T47D (cell line): ENCODE measurements around the gene KDM1B.
"Not testable (repeated sequence)": the region's sequence is repeated elsewhere in the genome, so short reads cannot be mapped to it uniquely, and the experiment has no call there.

Experiments used
- DNase-seq, 2 experiments: peaks; one replicate each; pipeline versions ENCODE4 v3.0.0 to v3.0.0-alpha.2; 2011 to 2012; ENCODE audit warnings: low read depth in 1 of 2, low spot score in 1 of 2
- JUND ChIP-seq: IDR thresholded peaks from 2 replicates; pipeline ENCODE4 v1.6.1; 2012; ENCODE audit warnings: low read depth
- in situ Hi-C: cut with HindIII; loops from 2 replicates; pipeline ENCODE4 v1.10.0; 2016; ENCODE audit warnings: low sequenced_read_pairs, low pct_unique_long_range_greater_than_20kb

KDM1B gene

DNA sequence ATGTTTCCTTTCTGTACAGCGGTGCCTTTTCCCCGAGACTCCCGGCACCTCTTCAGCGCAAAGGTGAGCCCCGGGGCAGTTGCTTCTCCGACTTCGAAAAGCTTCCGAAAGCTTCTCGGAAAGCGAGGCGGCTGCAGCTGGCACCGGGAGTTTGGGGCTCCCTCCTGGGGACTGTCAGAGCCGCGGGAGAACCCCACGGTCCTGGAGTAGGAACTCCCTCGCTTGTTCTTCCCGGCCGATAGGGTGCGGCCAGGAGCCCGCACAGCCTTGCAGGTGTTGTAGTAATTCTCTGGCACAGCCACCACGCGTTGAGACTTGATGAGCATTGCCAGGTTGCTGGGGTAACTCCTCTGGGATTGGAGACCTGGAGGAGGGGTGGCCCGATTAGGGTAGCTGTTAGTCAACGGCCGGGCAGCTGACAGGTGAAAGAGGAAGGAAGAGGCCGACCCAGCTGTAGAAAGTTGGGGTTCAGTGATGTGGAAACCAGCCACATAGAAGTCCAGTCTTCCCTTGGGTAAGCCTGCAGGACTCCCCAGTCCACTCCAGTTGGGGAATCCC, 721 bp downstream of the KDM1B start:
- peak; percentile 86 to 95 for DNase-seq
- no peak for TF ChIP-seq JUND
- in situ Hi-C loops: no loop called here

DNA sequence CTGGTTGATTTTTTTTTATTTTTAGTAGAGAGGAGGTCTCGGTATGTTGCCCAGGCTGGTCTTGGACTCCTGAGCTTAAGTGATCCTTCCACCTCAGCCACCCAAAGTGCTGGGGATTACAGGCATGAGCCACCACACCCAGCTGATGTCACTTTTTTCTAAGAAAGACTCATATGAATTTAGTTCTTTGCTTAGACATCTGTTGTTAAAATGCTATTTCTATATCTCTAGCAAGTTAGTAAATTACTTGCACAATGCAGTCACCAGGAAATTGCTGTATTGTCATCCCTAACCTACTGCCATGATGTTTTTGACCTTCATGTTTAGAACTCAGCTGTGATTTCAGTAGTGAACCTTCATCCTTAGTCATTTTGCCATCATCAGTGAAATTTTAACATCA, 5.7 kb downstream of the KDM1B start:
- in situ Hi-C loops: no loop called here
- no peak for DNase-seq
- TF ChIP-seq JUND: no peak

DNA sequence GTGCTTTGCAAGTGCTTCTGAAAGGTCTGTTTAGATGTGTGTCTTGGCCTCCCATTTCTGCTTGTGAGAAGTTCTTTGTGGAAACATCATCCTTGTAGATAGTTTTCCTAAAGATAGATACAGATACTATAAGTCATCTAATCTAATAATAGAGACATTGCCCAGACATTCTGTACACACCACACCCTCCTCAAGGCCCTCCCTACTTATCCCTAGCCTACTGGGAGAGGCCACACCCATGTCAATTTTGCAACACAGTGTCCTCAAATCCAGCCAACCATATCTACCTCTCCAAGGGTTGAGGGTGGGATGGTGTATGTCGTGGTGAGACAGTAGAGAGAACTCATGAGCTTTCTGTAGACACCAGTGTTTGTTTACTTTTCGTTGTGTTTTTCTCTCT, 6.2 kb downstream of the KDM1B start:
- in situ Hi-C loops: no loop called here
- TF ChIP-seq JUND: no peak
- DNase-seq: no peak

DNA sequence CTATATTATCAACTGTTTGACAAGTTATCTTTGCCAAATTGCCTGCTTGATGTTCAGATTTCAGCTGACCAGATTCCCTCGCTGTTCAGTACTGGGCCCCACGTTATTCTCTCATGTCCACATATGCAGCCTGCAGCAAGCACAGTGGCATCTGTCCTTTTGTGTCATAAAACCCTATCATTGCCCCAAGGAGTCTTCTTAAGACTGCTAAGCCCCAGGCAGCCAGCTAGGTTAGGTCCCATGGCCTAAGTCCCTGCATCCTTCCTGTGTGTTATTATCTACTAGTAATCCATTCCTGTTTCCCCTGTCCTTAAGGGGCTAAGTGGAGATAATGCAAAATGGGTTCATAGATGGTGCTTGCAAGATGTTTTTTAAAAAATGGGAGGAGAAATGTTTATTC, 7.2 kb downstream of the KDM1B start:
- in situ Hi-C loops: no loop called here

DNA sequence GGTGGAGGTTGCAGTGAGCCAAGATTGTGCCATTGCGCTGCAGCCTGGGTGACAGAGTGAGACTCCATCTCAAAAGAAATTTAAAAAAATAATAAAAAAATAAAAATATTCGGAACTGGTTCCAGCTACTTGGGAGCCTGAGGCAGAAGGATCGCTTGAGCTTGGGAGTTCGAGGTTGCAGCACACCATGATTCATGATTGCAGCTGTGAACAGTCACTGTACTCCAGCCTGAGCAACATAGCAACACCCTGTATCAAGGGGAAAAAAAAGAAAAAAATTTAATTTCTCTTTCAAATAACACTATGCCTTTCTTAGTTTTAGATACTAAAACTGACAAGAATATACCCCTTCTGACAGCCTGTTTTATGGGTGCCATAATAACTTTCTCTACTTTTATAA, 10.5 kb downstream of the KDM1B start:
- no peak for TF ChIP-seq JUND
- no peak for DNase-seq
- in situ Hi-C loops: no loop called here

More for the DNA sequence above, 7.2 kb downstream of the KDM1B start:
- TF ChIP-seq JUND: no peak
- no peak for DNase-seq

DNA sequence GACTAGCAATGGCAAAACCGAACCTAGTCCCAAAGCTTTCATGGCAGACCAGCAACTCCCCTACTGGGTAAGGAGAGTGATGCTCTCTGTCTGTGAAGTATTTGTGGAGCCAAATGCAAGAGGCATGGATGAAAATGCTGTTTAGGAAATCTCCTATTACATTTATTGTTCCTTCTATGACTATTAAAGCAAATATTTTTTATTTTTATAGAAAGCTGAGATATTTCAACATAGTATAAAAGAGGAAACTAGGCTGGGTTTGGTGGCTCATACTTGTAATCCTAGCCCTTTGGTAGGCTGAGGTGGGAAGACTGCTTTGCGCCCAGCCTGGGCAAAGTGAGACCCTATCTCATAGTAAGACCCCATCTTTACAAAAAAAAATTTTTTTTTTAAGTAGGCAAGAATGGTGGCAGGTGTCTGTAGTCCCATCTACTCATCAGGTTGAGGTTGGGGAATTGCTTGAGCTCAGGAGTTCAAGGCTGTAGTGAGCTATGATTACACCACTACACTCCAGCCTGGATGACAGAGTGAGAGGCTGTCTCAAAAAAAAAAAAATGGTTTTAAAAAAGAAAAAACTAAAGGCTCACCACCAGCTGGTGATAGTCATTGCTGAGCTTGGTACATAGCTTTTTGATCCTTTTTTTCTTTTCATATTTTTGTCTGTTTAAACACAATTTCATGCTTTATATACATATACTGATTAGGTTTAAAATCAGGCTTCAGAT, 11.3 kb downstream of the KDM1B start:
- TF ChIP-seq JUND: no peak
- in situ Hi-C loops: no loop called here
- DNase-seq: no peak

DNA sequence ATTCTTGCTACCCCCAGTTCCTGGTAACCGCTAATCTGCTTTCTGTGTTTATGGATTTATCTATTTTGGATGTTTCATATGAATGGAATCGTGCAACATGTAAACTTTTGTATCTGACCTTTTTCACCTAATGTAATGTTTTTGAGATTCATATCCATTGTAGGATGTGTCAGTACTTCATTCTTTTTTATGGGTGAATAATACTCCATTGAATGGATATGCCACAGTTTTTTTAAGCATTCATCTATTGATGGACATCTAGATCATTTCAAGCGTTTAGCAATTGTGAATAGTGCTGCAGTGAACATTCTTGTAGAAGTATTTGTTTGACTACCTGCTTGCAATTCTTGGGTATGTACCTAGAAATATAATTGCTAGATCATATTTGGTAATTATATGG, 13.0 kb downstream of the KDM1B start:
- no peak for TF ChIP-seq JUND
- DNase-seq: no peak
- in situ Hi-C loops: no loop called here

DNA sequence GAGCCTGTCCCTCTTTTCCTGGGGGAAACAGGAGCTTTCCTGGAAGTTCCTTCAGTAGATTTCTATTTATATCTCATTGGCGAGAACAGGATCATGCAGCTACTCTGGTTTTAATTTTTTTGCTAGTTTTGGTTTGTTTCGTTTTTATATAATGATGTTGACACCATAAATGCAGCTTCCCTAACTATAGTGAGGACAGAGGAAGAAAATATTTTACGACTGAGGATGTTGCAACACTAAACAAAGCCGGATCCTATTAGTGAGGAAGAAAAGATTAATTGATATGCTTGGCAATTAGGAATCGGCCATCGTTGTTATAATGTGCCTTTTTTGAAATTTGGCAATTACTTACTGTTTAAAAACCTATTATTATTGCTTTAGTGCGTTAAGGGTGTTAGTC, 16.6 kb downstream of the KDM1B start:
- TF ChIP-seq JUND: no peak
- no peak for DNase-seq
- in situ Hi-C loops: no loop called here

DNA sequence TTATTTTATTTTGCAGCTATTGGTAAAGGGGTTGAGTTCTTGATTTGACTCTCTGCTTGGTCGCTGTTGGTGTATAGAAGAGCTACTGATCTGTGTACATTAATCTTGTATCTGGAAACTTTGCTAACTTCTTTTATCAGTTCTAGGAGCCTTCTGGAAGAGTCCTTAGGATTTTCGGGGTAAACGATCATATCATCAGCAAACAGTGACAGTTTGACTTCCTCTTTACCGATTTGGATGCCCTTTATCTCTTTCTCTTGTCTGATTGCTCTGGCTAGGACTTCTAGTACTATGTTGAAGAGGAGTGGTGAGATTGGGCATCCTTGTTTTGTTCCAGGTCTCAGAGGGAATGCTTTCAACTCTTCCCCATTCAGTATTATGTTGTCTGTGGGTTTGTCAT, 21.0 kb downstream of the KDM1B start:
- in situ Hi-C loops, DNase-seq: not testable (repeated sequence)

DNA sequence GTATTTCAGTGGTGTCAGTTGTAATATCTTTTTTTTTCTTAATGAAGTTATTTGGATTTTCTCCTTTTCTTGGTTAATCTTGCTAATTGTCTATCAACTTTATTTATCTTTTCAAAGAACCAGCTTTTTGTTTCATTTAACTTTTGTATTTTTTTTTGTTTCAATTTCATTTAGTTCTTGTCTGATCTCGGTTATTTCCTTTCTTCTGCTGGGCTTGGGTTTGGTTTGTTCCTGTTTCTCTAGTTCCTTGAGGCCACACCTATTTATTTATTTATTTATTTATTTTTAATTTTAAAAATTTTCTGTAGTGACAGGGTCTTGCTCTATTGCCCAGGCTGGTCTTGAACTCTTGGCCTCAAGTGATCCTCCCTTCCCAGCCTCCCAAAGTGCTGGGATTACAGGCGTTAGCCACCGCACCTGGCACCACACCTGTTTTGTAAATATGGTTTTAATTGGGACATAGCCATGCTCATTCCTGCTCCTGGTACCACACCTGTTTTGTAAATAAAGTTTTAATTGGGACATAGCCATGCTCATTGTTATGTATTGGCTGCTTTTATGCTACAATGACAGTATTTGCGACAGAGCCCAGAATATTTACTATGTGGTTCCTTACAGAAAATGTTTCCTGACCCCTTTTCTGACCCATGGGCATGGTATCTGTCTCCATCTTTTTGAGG, 22.2 kb downstream of the KDM1B start:
- no peak for TF ChIP-seq JUND
- in situ Hi-C loops: no loop called here
- DNase-seq: peak in 1 of 2 experiments; percentile 19

DNA sequence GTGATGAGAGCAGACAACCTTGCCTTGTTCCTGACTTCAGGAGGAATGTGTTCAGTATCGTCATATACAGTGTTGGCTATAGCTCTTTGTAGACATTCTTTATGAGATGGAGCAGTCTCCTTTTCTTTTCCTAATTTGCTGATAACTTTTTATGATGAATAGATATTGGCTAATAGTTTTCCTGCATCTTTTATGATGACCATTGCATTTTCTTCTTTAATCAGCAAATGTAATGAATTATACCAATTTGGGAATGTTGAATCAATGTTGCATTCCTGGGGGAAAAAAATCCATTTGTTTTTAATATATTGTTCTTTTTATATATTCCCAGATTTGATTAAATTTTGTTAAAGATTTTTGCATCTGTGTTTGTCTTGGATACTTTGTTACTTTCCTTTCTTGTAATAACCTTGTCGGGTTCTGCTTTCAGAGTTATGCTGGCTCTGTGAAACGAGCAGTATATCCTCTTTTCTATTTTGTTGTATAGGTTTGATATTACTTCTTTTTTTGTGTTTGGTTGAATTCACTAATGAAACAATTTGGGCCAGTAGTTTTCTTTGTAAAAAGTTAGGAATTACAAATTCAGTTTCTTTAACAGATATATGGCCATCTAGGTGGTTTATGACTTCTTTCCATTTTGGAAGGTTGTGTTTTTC, 23.9 kb downstream of the KDM1B start:
- in situ Hi-C loops: no loop called here
- no peak for TF ChIP-seq JUND
- no peak for DNase-seq

DNA sequence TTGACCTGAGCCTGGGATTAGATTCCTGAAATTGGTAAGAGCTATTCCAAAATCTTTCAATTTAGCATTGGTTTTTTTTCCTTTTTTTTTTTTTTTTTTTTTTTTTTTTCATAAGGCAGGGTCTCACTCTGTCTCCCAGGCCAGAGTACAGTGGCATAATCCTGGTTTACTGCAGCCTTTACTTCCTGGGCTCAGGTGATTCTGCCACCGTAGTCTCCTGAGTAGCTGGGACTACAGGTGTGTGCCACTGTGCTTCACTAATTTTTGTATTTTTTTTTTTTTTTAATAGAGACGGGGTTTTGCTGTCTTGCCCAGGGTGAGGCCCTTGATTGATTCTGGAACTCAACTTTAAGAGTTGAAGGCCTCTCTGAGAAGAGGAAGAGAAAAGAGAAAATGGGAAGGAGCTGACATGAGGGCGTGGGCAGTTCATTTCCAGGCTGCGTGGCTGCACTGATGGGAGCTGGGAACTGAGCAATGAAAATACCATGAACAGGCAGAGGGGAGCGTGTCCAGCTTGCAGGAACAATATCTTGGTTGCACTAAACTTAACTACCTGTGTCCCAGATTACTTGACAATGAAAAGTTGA, 24.6 kb downstream of the KDM1B start:
- in situ Hi-C loops: no loop called here
- DNase-seq: no peak
- TF ChIP-seq JUND: no peak

DNA sequence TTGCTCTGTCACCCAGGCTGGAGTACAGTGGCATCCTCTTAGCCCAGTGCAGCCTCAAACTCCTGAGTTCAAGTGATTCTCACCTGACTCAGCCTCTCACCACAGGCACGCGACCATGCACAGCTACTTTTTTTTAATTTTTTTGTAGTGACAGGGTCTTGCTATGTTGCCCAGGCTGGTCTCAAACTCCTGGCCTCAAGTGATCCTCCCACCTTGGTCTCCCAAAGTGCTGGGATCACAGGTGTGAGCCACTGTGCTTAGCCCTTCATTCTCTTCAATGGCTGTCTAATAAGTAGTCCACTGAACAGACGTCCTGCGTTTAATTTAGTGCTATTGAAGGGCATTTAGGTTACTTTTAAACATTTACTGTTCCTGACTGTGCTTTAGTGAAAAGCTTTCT, 27.3 kb downstream of the KDM1B start:
- no peak for TF ChIP-seq JUND
- no peak for DNase-seq
- in situ Hi-C loops: no loop called here
